ENCODE results near the gene CDR2L.

The CDR2L gene

GRCh38 chr17:74987418-74987908 lies at the start of gene CDR2L:
TSS of gene CDR2L (plus strand) at chr17:74987632. CDS start at chr17:74988044, 412 bp downstream.
- DNase-seq: peak; percentile 94

GRCh38 chr17:74938194-74938950 lies 49.1 kb upstream of the CDR2L start:
- no peak for DNase-seq

GRCh38 chr17:74939534-74939933 lies 47.9 kb upstream of the CDR2L start:
- no peak for DNase-seq

DNA sequence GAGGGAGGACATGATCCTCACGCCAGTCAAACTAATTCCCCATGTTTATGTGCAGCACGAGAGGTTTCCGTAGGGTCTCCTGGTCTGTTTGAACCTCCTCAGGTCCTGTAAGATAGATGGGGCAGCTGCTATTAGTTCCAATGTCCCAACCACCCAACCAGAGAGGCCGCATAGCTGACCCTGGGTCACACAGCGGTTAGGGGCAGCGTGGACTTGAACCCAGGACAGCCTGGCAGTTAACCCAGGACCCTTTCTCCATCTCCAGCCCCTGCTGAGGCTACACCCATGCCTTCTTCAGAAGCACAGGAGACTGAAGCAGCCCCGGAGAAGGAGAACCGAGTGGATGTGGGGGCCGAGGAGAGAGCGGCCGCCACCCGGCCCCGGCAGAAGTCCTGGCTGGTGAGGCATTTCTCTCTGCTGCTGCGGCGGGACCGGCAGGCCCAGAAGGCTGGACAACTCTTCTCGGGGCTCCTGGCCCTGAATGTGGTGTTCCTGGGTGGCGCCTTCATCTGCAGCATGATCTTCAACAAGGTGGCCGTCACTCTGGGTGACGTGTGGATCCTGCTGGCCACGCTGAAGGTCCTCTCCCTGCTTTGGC lies 46.2 kb upstream of the CDR2L start:
- no peak for DNase-seq

DNA sequence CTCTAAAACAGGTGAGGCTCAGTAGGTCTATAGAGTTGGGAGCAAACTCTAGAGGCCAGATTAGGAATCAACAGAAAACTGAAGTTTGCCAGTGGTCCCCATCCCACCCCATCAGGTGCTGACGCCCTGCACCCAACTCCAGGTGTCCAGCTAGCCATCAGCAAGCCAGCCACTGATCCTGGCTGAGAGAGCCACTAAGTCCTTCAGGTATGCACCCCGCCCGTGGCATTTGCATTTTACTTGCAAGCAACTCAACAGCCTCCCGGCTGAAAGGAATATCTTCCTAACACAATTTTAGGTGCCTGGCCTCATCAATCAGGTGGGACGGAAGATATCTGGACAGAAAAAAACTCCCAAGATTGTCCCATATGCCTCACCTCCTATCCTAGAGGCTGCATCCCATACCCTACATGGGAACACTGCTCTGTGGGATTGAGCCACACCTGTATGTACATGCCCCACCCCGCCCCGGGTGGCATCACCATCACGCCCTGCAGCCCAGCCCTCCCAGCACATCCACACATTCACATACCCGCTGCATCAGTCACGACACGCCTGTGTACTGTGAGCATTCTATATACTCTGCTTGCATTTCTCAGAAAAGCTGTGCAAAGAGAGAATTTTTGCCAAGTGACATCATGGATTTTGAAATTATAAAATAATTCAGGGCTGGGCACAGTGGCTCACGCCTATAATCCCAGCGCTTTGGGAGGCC lies 43.5 kb upstream of the CDR2L start:
- DNase-seq: no peak

- no peak for DNase-seq
These were observed 41.9 kb upstream of the CDR2L start for GRCh38 chr17:74945543-74945942.

GRCh38 chr17:74946641-74947040 lies 40.8 kb upstream of the CDR2L start:
- DNase-seq: no peak

DNA sequence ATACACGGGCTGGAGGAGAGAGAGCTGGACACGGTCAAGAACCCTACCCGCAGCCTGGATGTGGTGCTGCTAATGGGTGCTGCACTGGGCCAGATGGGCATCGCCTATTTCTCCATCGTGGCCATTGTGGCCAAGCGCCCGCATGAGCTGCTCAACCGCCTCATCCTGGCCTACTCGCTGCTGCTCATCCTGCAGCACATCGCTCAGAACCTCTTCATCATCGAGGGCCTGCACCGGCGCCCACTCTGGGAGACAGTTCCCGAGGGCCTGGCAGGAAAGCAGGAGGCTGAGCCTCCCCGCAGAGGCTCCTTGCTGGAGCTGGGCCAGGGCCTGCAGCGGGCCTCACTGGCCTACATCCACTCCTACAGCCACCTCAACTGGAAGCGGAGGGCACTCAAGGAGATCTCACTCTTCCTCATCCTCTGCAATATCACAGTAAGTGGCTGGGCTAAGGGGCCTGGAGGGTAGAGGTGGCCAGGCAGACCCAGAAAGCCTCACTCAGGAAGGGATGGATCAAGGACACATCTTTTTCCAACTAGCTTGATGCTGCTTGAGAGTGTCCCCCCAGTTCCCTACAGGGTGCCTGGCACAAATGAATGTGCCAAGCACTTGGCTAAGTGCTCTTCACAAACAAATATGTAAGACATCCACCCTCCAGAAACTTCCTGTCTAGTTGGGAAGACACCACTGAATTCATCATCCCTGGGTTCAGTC lies 40.2 kb upstream of the CDR2L start:
- no peak for DNase-seq

DNA sequence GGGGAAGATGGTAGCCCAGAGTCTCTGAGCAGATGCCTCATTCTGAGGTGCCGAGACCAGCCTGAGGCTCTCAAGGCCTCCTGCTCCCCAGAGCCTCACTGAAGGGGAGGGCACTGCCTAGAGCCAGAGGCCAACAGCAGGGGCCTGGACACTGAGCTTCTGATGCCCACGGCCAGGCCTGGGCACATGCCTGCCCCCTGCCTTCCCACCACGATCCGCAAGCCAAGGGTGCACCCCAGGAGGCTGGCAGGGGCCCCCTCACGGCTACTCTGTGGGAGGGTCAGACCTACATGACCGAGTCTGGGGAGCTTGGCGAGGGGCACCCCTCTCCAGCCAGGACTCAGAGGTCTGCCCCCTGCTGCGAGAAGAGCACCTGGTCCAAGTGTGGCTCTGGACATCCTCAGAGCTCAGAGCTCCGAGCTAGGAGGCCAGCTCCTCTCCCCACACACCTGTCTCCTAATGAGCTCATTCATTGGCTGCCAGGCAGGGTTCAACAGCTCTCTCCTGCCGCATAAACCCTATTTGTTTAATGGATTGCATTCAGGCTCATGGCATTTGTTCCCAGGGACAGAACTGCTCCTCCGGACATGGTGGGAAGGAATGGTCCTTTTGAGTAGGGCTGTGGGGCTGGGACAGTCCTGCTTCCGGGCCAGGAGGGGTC lies 37.8 kb upstream of the CDR2L start:
- no peak for DNase-seq

DNA sequence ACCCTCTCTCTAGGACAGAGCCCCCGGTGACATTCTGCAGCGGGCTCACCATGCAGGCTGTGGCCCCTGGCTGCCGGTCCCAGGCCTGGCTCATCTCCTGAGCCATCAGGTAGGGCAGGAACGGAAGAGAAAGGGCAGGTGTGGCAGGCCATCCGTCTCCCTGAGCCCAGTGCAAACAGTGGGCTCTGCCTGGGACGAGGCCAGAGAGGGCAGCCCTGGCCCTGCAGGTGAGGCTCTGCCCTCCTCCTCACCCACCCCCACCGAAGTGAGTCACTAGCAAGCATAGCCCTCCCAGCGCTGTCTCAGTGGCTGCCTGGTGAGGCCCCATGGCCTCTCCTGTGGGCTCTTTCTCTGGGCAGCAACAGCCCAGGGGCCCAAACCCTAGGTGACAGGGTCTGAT lies 37.2 kb upstream of the CDR2L start:
- DNase-seq: no peak

- DNase-seq: no peak
These were observed 36.4 kb upstream of the CDR2L start for GRCh38 chr17:74951065-74951464.

- no peak for DNase-seq
These were observed 35.6 kb upstream of the CDR2L start for GRCh38 chr17:74951680-74952421.

- no peak for DNase-seq
These were observed 34.9 kb upstream of the CDR2L start for GRCh38 chr17:74952431-74953133.

- DNase-seq: no peak
These were observed 34.2 kb upstream of the CDR2L start for GRCh38 chr17:74953134-74953687.

DNA sequence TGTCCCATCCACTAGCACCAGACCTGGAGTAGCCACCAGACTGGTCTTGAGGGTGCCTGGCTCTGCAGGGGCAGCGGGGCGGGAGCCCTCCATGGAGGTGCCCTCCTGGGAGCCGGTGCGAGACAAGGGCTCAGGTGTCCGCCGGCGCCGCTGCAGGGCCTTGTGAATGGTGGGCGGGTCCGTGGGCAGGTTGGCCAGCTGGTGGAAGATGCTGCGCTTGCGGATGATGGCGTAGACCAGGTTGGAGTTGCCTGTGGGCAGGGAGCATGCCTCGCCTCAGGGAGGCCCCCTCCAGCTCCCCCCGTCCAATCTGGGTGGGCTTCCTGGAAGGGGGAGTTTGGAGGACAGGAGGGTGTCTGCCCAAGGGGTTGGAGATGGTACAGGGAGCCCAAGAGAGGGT lies 33.3 kb upstream of the CDR2L start:
- DNase-seq: no peak

DNA sequence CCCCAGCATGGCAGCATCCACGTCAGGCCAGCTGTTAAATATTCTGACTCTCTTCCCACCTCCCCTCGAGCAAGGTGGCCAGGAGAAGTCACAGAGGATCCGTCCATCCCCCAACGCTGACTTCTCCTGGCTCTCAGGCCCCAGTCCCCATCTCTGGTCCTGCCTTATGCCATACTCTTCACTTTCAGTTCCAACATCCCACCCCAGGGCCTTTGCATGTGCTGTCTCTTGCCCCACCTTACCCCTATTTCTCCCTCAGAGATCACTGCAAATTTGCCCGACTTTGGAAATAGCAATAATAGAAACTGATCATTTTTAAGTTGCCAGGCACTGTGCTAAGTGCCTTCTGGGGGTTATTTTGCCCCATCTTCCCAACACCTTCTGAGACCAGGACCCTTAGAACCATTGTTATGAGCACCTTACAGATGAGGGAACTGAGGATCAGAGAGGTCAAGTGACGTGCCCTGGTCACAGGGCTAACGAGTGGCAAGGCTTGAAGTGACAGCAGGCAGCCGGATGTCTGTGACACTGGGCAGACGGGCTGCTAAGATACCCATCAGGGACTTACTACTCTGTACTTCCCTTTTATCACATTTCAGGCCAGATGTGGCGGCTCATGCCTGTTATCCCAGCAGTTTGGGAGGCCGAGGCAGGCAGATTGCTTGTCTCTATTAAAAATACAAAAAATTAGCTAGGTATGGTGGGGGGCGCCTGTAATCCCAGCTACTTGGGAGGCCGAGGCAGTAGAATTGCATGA lies 32.6 kb upstream of the CDR2L start:
- DNase-seq: no peak

DNA sequence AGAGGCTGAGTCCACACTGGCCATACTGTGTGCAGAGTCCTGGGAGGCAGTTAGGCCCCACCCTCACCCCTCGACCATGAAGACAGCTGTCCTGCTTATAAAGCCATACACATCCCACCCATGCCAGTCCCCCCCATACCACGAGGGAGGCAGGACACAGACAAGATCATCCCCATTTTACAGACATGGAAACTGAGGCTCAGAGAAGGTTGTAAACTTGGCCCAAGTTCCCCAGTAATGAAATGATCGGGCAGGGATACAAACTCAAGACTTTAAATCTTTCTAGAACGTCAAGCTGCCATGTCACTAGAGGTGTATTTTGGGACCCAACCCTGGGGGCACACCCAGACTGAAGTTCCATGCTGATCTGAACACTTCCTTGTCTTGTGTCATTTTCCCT lies 31.3 kb upstream of the CDR2L start:
- no peak for DNase-seq

DNA sequence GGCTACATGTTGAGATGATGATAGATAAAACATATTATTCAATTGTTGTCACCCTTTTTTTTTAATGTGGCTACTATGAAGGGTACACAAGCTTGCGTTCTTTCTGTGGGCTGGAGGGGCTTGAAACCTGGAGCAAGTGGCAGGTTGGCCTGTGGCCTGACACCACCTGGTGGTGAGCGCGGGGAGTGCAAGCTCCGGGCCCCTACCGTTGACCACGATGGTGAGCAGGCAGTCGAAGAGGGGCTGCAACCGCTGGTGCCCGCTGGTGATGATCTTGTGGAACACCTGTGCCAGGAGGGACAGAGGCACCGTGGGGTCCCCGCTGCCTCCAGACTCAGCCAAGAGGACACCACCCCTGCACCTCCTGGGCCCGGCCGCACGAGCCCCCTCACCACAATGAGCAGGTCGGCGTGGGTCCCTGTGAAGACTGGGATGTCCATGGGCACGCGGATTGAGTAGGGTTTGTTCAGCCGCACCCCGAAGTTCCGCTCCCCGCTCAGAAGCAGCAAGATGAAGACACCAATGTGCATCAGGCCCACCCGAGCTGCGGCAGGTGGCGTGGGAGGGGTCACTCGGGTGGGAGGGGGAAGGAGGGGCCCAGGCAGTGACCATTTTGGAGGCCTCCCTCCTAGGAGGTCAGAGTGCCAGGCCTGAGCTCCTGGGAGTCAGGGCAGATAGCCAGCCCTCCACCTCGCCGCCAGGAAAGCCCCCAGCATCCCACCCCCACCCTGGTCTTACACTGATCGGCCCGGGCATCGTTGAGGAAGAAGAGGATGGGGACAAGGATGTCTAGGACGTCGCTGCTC lies 29.3 kb upstream of the CDR2L start:
- DNase-seq: peak; percentile 83

DNA sequence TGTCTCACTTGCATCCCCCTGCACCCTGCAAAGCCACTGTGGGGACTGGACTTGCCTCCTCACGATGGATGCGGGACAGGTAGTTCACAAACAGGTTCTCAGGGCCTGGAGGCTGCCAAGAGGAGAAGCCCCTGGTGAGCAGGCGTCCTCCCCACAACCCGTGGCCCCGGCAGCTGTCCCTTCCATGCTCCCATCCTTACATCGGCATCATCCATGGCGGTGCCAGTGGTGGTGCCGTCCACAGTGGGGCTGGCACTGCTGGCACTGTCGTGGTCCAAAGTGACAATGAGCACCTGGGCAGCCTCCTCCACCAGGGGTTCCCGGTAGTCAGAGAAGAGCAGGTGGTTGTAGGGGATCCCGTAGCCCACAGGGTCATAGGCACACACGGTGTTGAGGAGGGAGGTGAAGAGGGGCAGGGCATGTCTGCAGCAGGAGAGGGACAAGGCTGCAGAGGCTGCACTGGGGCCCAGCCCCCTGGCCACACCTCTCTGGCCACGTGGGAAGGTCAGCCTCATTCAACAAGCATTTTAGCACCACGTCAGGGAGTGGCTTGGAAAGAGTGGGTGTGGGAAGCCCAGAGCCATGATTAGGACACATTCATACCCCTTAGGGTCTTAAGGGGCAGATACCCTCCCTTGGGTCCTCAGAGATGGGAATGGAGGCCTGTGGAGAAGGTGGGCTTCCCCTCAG lies 27.5 kb upstream of the CDR2L start:
- no peak for DNase-seq
